H1 (cell line): ENCODE measurements around the gene RAB5B. TPM values are rescaled to one million over a fixed set of nuclear protein-coding genes. Genes with fewer than 3 reads are reported as not detected.

Experiments
- CTCF ChIA-PET: fragments of 300-600 bp; sonication (Branson Sonifier 250); formaldehyde crosslinking; loops from one replicate; lab custom pipeline; 2021; ENCODE audit not compliant: partially characterized antibody; lab: Charles Lee
- POLR2A ChIA-PET: fragments of 300-600 bp; sonication (Branson Sonifier 250); formaldehyde crosslinking; loops from one replicate; lab custom pipeline; 2021; ENCODE audit warnings: inconsistent platforms; ENCODE audit not compliant: partially characterized antibody; lab: Charles Lee
- DNase-seq, 2 experiments: peaks; one replicate each; pipeline versions ENCODE4 v3.0.0 to v3.0.0-alpha.2; 2010 to 2022; ENCODE audit warnings: low spot score in 2 of 2, low read depth in 1 of 2, mixed read lengths in 1 of 2
- FAIRE-seq: peaks from 2 replicates; lab custom pipeline; 2011; peaks lifted over from hg19 to GRCh38; lab: Jason Lieb, UNC
- H2AFZ ChIP-seq: 2 replicates; pipeline ENCODE4 v1.8.1; 2012; ENCODE audit warnings: low read length, inconsistent platforms
- H2AK5ac ChIP-seq: 2 replicates; pipeline ENCODE4 v1.6.1; 2013; ENCODE audit warnings: low read depth, low read length
- H2BK120ac ChIP-seq: replicated peaks from 2 replicates; pipeline ENCODE3; 2013; ENCODE audit warnings: low read depth, low read length, inconsistent platforms
- H2BK12ac ChIP-seq: 2 replicates; pipeline ENCODE4 v1.6.1; 2013; ENCODE audit warnings: low read depth, low read length
- H2BK15ac ChIP-seq: 2 replicates; pipeline ENCODE4 v1.6.1; 2013; ENCODE audit warnings: low read length
- H2BK20ac ChIP-seq: 2 replicates; pipeline ENCODE4 v1.6.1; 2013; ENCODE audit warnings: low read length
- H2BK5ac ChIP-seq: 2 replicates; pipeline ENCODE4 v1.6.1; 2013; ENCODE audit warnings: low read depth, low read length
- H3K14ac ChIP-seq: 2 replicates; pipeline ENCODE4 v1.6.1; 2013; ENCODE audit warnings: inconsistent platforms; ENCODE audit not compliant: insufficient read length
- H3K18ac ChIP-seq: 2 replicates; pipeline ENCODE4 v1.6.1; 2013; ENCODE audit warnings: low read length; ENCODE audit errors: extremely low read depth
- H3K23ac ChIP-seq: 2 replicates; pipeline ENCODE4 v1.6.1; 2013; ENCODE audit warnings: inconsistent platforms; ENCODE audit not compliant: insufficient read length
- H3K23me2 ChIP-seq: 2 replicates; pipeline ENCODE4 v1.6.1; 2013; ENCODE audit warnings: low read depth, low read length
- H3K27ac ChIP-seq: 2 replicates; pipeline ENCODE4 v1.6.1; 2011; ENCODE audit warnings: low read depth, low read length, inconsistent platforms
- H3K27me3 ChIP-seq, 4 experiments: replicated peaks in 1 of 4; 1 replicate in 1 of 4; 2 replicates in 3 of 4; pipeline versions ENCODE4 v1.6.1 to v1.8.1; 2011 to 2013; ENCODE audit warnings: low read length in 3 of 4, mild to moderate bottlenecking in 3 of 4, inconsistent platforms in 2 of 4, mixed read lengths in 2 of 4, moderate library complexity in 1 of 4; ENCODE audit not compliant: control insufficient read depth in 3 of 4, insufficient read depth in 3 of 4; ENCODE audit errors: extremely low read depth in 1 of 4
- H3K36me3 ChIP-seq, 4 experiments: 2 replicates each; pipeline versions ENCODE4 v1.6.1 to v1.8.1; 2011 to 2013; ENCODE audit warnings: mild to moderate bottlenecking in 4 of 4, low read length in 3 of 4, moderate library complexity in 2 of 4, control low read depth in 1 of 4, inconsistent platforms in 1 of 4; ENCODE audit not compliant: insufficient read depth in 4 of 4, control insufficient read depth in 2 of 4
- H3K4ac ChIP-seq: replicated peaks from 2 replicates; pipeline ENCODE3; 2013; ENCODE audit warnings: low read length, low read depth, mixed read lengths, inconsistent platforms; ENCODE audit not compliant: insufficient read length
- H3K4me1 ChIP-seq, 4 experiments: replicated peaks in 1 of 4; 1 replicate in 1 of 4; 2 replicates in 3 of 4; pipeline versions ENCODE4 v1.6.1 to v1.8.1; 2011 to 2013; ENCODE audit warnings: low read length in 3 of 4, inconsistent platforms in 2 of 4, mixed read lengths in 1 of 4; ENCODE audit not compliant: insufficient read depth in 4 of 4, control insufficient read depth in 3 of 4
- H3K4me2 ChIP-seq, 2 experiments: 2 replicates each; pipeline versions ENCODE4 v1.6.1 to v1.8.1; 2011 to 2013; ENCODE audit warnings: low read depth in 2 of 2, low read length in 2 of 2, control low read depth in 1 of 2, inconsistent platforms in 1 of 2, mild to moderate bottlenecking in 1 of 2; ENCODE audit not compliant: insufficient read depth in 1 of 2
- H3K4me3 ChIP-seq, 4 experiments: fragments of 200-600, 300-600 bp in 1 of 4; sonication (generic), shearing (Covaris generic), sonication (Bioruptor Twin) in 1 of 4; 2 replicates each; pipeline versions ENCODE4 v1.5.1 to v1.8.1; 2011 to 2016; ENCODE audit warnings: low read length in 4 of 4, low read depth in 3 of 4, control low read depth in 2 of 4, inconsistent platforms in 2 of 4, mild to moderate bottlenecking in 2 of 4, mixed read lengths in 1 of 4, moderate library complexity in 1 of 4; ENCODE audit not compliant: insufficient read depth in 2 of 4; ENCODE audit errors: extremely low read depth in 1 of 4
- H3K56ac ChIP-seq: replicated peaks from 2 replicates; pipeline ENCODE3; 2013; ENCODE audit warnings: low read depth, mild to moderate bottlenecking, mixed read lengths, low read length, inconsistent platforms; ENCODE audit not compliant: insufficient read length
- H3K79me1 ChIP-seq: 2 replicates; pipeline ENCODE4 v1.6.1; 2013; ENCODE audit warnings: low read depth, low read length, control low read depth
- H3K79me2 ChIP-seq, 2 experiments: 2 replicates each; pipeline versions ENCODE4 v1.6.1 to v1.8.1; 2012 to 2013; ENCODE audit warnings: low read length in 2 of 2, mild to moderate bottlenecking in 2 of 2, inconsistent platforms in 1 of 2; ENCODE audit not compliant: insufficient read depth in 2 of 2, control insufficient read depth in 1 of 2
- H3K9ac ChIP-seq, 4 experiments: replicated peaks in 1 of 4; 1 replicate in 1 of 4; 2 replicates in 3 of 4; pipeline versions ENCODE4 v1.6.1 to v1.8.1; 2011 to 2013; ENCODE audit warnings: low read depth in 3 of 4, low read length in 3 of 4, control low read depth in 2 of 4, mild to moderate bottlenecking in 2 of 4, moderate library complexity in 2 of 4, inconsistent platforms in 1 of 4; ENCODE audit errors: extremely low read depth in 1 of 4
- H3K9me3 ChIP-seq, 2 experiments: 2 replicates each; pipeline versions ENCODE4 v1.6.1 to v1.8.1; 2012 to 2013; ENCODE audit warnings: mild to moderate bottlenecking in 2 of 2, moderate library complexity in 2 of 2, control low read depth in 1 of 2, inconsistent platforms in 1 of 2, low read depth in 1 of 2, low read length in 1 of 2, mixed read lengths in 1 of 2; ENCODE audit not compliant: insufficient read depth in 2 of 2
- H4K20me1 ChIP-seq, 2 experiments: replicated peaks in 1 of 2; 2 replicates each; pipeline versions ENCODE3 to v1.8.1; 2011 to 2013; ENCODE audit warnings: inconsistent platforms in 2 of 2, low read length in 2 of 2, mild to moderate bottlenecking in 1 of 2; ENCODE audit not compliant: insufficient read depth in 2 of 2, control insufficient read depth in 1 of 2
- H4K5ac ChIP-seq: 2 replicates; pipeline ENCODE4 v1.6.1; 2013; ENCODE audit warnings: low read length, low read depth, mixed read lengths, inconsistent platforms; ENCODE audit not compliant: insufficient read length
- H4K8ac ChIP-seq: 2 replicates; pipeline ENCODE4 v1.8.0; 2013; ENCODE audit warnings: mild to moderate bottlenecking, moderate library complexity, low read length, inconsistent platforms; ENCODE audit not compliant: insufficient read depth; ENCODE audit errors: extremely low read depth
- H4K91ac ChIP-seq: replicated peaks from 2 replicates; pipeline ENCODE3; 2013; ENCODE audit warnings: low read length, mixed read lengths, inconsistent platforms; ENCODE audit not compliant: insufficient read length
- KDM4A ChIP-seq: IDR thresholded peaks from one replicate; pipeline ENCODE4 v1.7.1; 2012; ENCODE audit warnings: low read depth, mild to moderate bottlenecking, moderate library complexity, low read length, inconsistent platforms; ENCODE audit not compliant: severe bottlenecking
- POLR2AphosphoS5 ChIP-seq: IDR thresholded peaks from 2 replicates; pipeline ENCODE4 v1.6.1; 2011; ENCODE audit warnings: low read depth, low read length
- WGBS, 2 experiments: shearing (Covaris generic) in 1 of 2; methylation state at CpG; one replicate each; pipeline versions ENCODE4 v1.1.6 to v1.1.7; 2013 to 2015; ENCODE audit warnings: low lambda C conversion rate in 2 of 2, mixed read lengths in 2 of 2, inconsistent platforms in 1 of 2, low coverage in 1 of 2, missing lambda C conversion rate in 1 of 2; ENCODE audit not compliant: insufficient replicate concordance in 2 of 2, insufficient coverage in 1 of 2, insufficient read length in 1 of 2; ENCODE audit errors: extremely low coverage in 1 of 2, missing lambda C conversion rate in 1 of 2; 5-methylcytosine and 5-hydroxymethylcytosine counted together
- polyA plus RNA-seq, 7 experiments: library from polyadenylated mRNA; depleted of rRNA in 3 of 7; stranded (reverse) in 5 of 7; unstranded in 2 of 7; fragments of >200 nt in 5 of 7; fragments of 200-250 nt in 2 of 7; gene quantifications; 1 replicate in 5 of 7; 2 replicates in 1 of 7; 4 replicates in 1 of 7; pipeline versions ENCODE4 v1.2.1 to v1.2.3, GENCODE V29; 2011 to 2013; ENCODE audit warnings: missing spikeins in 2 of 7, mixed read lengths in 2 of 7
- total RNA-seq: library from RNA; stranded (reverse); fragmentation: NEBNext Ultra II Directional; extraction: Animal tissue kit (Norgen Biotek cat#: 25700); gene quantifications from 2 replicates; pipeline ENCODE4 v1.2.1, GENCODE V29; 2021

Gene RAB5B
- total and polyA plus RNA-seq, 2 of the 8 experiments (the other 6 are each of a cell fraction or from before 2014, with no cell fraction given) = 56.7 to 62.4 TPM

DNA sequence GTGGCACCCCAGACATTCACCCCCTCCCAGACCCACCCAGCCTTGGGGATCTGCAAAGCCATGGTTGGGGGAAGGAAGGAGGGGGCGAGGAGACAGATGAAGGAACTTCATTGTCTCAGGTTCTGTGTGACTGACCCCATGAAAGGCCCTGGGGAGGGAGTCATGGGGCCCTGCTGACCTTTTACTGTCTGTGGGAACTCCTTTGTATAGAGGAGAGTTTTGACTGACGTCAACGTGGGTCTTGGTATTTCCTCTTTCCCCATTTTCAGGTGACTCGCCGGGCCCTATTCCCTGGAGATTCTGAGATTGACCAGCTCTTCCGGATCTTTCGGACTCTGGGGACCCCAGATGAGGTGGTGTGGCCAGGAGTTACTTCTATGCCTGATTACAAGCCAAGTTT, 3.1 kb upstream of the RAB5B start:
- H3K4me2 ChIP-seq = no peak overlapping the region
- no peak overlapping the region for H3K23ac ChIP-seq
- no peak for FAIRE-seq
- H2AFZ ChIP-seq = no peak overlapping the region
- H3K79me1 ChIP-seq = peaks cover 2% of the 10 kb centered on the region; the same call in 1 of the 2 replicates
- ChIA-PET CTCF (interaction anchor here (0.6 to 0.9 kb wide), 3 partner anchors 30 to 861 kb away, joined by 3 to 4 read pairs (median 3); no protein-coding TSS in a partner anchor), POLR2A (no interaction called here)
- H3K79me2 ChIP-seq = peaks cover 3 to 24% of the 10 kb centered on the region in 2 experiments; a peak in 3 of 4 replicates
- 87% methylated on average over 7 of the region's 7 CpGs; no CpG with 5 or more reads in 1 of the 2 experiments for WGBS, 2 experiments
- no peak overlapping the region for H3K4ac ChIP-seq
- H2BK5ac ChIP-seq = no peak overlapping the region
- H2AK5ac ChIP-seq = no peak overlapping the region
- no peak overlapping the region for H4K8ac ChIP-seq
- peaks cover 14% of the 10 kb centered on the region for H3K23me2 ChIP-seq
- no peak overlapping the region for H2BK15ac ChIP-seq
- DNase-seq = no peak
- H3K27ac ChIP-seq = no peak overlapping the region
- H3K4me3 ChIP-seq = no peak overlapping the region
- H3K56ac ChIP-seq = no peak overlapping the region
- no peak for TF ChIP-seq POLR2AphosphoS5
- no peak for TF ChIP-seq KDM4A
- peaks cover 2 to 12% (median 4%) of the 10 kb centered on the region in 4 experiments; a peak in 6 of 7 replicates for H3K4me1 ChIP-seq
- no peak overlapping the region for H3K9ac ChIP-seq
- peaks cover 0 to 2% of the 10 kb centered on the region in 2 experiments for H4K20me1 ChIP-seq
- H3K9me3 ChIP-seq = no peaks in the 10 kb centered on the region
- no peak overlapping the region for H2BK12ac ChIP-seq
- H4K91ac ChIP-seq = no peak overlapping the region
- no peak overlapping the region for H3K14ac ChIP-seq
- no peak overlapping the region for H2BK120ac ChIP-seq
- no peaks in the 10 kb centered on the region for H3K27me3 ChIP-seq
- H4K5ac ChIP-seq = no peak overlapping the region
- no peak overlapping the region for H2BK20ac ChIP-seq
- peaks cover 2 to 29% (median 14%) of the 10 kb centered on the region in 4 experiments; a peak in 5 of 8 replicates for H3K36me3 ChIP-seq
- H3K18ac ChIP-seq = no peak overlapping the region
